Thyroid gland (tissue), 4 donors: ENCODE data around the gene SIX5. TPM values are rescaled to one million over a fixed set of nuclear protein-coding genes. Genes with fewer than 3 reads are reported as not detected.

Experiments used
- DNase-seq, 2 donors: peaks; one replicate each; pipeline ENCODE4 v3.0.0-alpha.2; 2019
- H3K27ac ChIP-seq, 3 donors: fragments of 200-600 bp; sonication (generic); 1 replicate in 2 of 3; 2 replicates in 1 of 3; pipeline ENCODE4 v1.5.1; 2016 to 2019; ENCODE audit warnings: mild to moderate bottlenecking in 1 of 3, moderate library complexity in 1 of 3
- H3K27me3 ChIP-seq: fragments of 200-600 bp; sonication (generic); one replicate; pipeline ENCODE4 v1.5.1; 2019
- H3K36me3 ChIP-seq, 2 donors: fragments of 200-600 bp; sonication (generic); one replicate each; pipeline ENCODE4 v1.5.1; 2016 to 2019
- H3K4me1 ChIP-seq, 2 donors: fragments of 200-600 bp; sonication (generic); one replicate each; pipeline ENCODE4 v1.5.1; 2017 to 2019
- H3K4me3 ChIP-seq, 3 donors: fragments of 200-600 bp; sonication (generic); replicated peaks in 1 of 3; 1 replicate in 2 of 3; 2 replicates in 1 of 3; pipeline ENCODE4 v1.5.1; 2016; ENCODE audit warnings: mild to moderate bottlenecking in 1 of 3
- H3K9me3 ChIP-seq: fragments of 200-600 bp; sonication (generic); one replicate; pipeline ENCODE4 v1.5.1; 2017
- CTCF ChIP-seq, 6 experiments: fragments of 200-600 bp in 3 of 6; fragments of 450-650 bp in 3 of 6; sonication (generic) in 3 of 6; IDR thresholded peaks; one replicate each; pipeline ENCODE4 v1.5.1; 2016 to 2019; ENCODE audit warnings: antibody characterized with exemption in 6 of 6, mild to moderate bottlenecking in 2 of 6, inconsistent platforms in 1 of 6, moderate library complexity in 1 of 6
- POLR2A ChIP-seq, 2 donors: fragments of 450-650 bp; IDR thresholded peaks; one replicate each; pipeline ENCODE4 v1.6.1; 2017; ENCODE audit warnings: antibody characterized with exemption in 2 of 2, mild to moderate bottlenecking in 2 of 2, moderate library complexity in 1 of 2
- WGBS, 2 donors: methylation state at CpG; one replicate each; pipeline ENCODE4 v1.1.5; 2017; 5-methylcytosine and 5-hydroxymethylcytosine counted together
- intact Hi-C: fragments of 100-400 bp; cut with DNase I; formaldehyde crosslinking; loops from one replicate; pipeline ENCODE4 v1.15.1; 2023
- total RNA-seq, 4 donors: library from RNA; depleted of rRNA; stranded (reverse); fragments of >200 nt; gene quantifications; one replicate each; pipeline ENCODE4 v1.2.3, GENCODE V29; 2016

The SIX5 gene
- total RNA-seq, 4 donors from 2014 or later, result 18.3 to 33.0 (median 23.3) TPM

- Histone ChIP-seq H3K36me3 (peaks cover 6 to 10% of the 10 kb centered on the region in 2 donors), H3K4me3 (no peak overlapping the region), H3K4me1 (peaks cover 18 to 26% of the 10 kb centered on the region in 2 donors), H3K27ac (no peak overlapping the region), H3K27me3 (no peaks in the 10 kb centered on the region), H3K9me3 (no peaks in the 10 kb centered on the region)
- TF ChIP-seq CTCF (IDR thresholded peaks at IDR 0.05), result no peak
- no peak for TF ChIP-seq POLR2A (IDR thresholded peaks at IDR 0.05)
- intact Hi-C loops, result no loop called here
- 54 to 61% methylated on average over 6 of the region's 6 CpGs for whole genome bisulfite sequencing, 2 donors
- DNase-seq, result no peak
Measured at GRCh38 chr19:45793876-45794275, 24.8 kb upstream of the SIX5 start.

GRCh38 chr19:45793178-45793564 is 24.1 kb upstream of the SIX5 start:
- Histone ChIP-seq H3K9me3 (no peaks in the 10 kb centered on the region), H3K27ac (no peak overlapping the region), H3K4me3 (no peak overlapping the region), H3K4me1 (peaks cover 12 to 19% of the 10 kb centered on the region in 2 donors), H3K36me3 (peaks cover 6 to 15% of the 10 kb centered on the region in 2 donors), H3K27me3 (no peaks in the 10 kb centered on the region)
- 48 to 50% methylated on average over 3 of the region's 3 CpGs for WGBS, 2 donors
- intact Hi-C loops, result no loop called here
- TF ChIP-seq CTCF (IDR thresholded peaks at IDR 0.05), result no peak
- TF ChIP-seq POLR2A (IDR thresholded peaks at IDR 0.05), result no peak
- no peak for DNase-seq

- intact Hi-C loops, result no loop called here
- DNase-seq, result peak; percentile 100
- Histone ChIP-seq H3K36me3 (peaks cover 6 to 15% of the 10 kb centered on the region in 2 donors), H3K4me3 (peak within 1 kb of the TSS; percentile 27 to 52 (median 51)), H3K27ac (peak within 1 kb of the TSS in 2 of 3 donors; percentile 39 to 56), H3K9me3 (no peaks in the 10 kb centered on the region), H3K4me1 (peaks cover 9 to 18% of the 10 kb centered on the region in 2 donors), H3K27me3 (no peaks in the 10 kb centered on the region)
- 0 to 1% methylated on average over 30 to 43 of the region's 86 CpGs for WGBS, 2 donors
- no peak for TF ChIP-seq CTCF (IDR thresholded peaks at IDR 0.05)
- peak; percentile 42 to 83 for TF ChIP-seq POLR2A (IDR thresholded peaks at IDR 0.05)
Measured at GRCh38 chr19:45792470-45793177, 23.6 kb upstream of the SIX5 start, which contains the start of gene DMWD. Gene DMWD, minus strand, starts transcription at chr19:45792845. Its CDS starts 89 bp downstream, at chr19:45792756.

- H3K27me3 ChIP-seq, result no peaks in the 10 kb centered on the region
- H3K4me1 ChIP-seq, result peaks cover 9 to 18% of the 10 kb centered on the region in 2 donors
- H3K36me3 ChIP-seq, result peaks cover 8 to 18% of the 10 kb centered on the region in 2 donors
- WGBS, 2 donors, result 6 to 18% methylated on average over 11 to 30 of the region's 31 CpGs
- no peak for TF ChIP-seq CTCF (IDR thresholded peaks at IDR 0.05)
- TF ChIP-seq POLR2A (IDR thresholded peaks at IDR 0.05), result no peak
- H3K4me3 ChIP-seq, result peak overlapping the region; percentile 27 to 52 (median 51)
- H3K9me3 ChIP-seq, result no peaks in the 10 kb centered on the region
- no peak for DNase-seq
- H3K27ac ChIP-seq, result peak overlapping the region in 2 of 3 donors; percentile 39 to 56
- intact Hi-C loops, result no loop called here
Measured at GRCh38 chr19:45791744-45792469, 22.9 kb upstream of the SIX5 start.

- peaks cover 9 to 18% of the 10 kb centered on the region in 2 donors for H3K4me1 ChIP-seq
- WGBS, 2 donors, result 85 to 92% methylated on average over 8 of the region's 8 CpGs
- intact Hi-C loops, result no loop called here
- no peaks in the 10 kb centered on the region for H3K27me3 ChIP-seq
- H3K27ac ChIP-seq, result no peak overlapping the region
- no peak for DNase-seq
- peaks cover 18 to 27% of the 10 kb centered on the region in 2 donors for H3K36me3 ChIP-seq
- TF ChIP-seq POLR2A (IDR thresholded peaks at IDR 0.05) (no peak), CTCF (IDR thresholded peaks at IDR 0.05) (no peak)
- no peaks in the 10 kb centered on the region for H3K9me3 ChIP-seq
- no peak overlapping the region for H3K4me3 ChIP-seq
Measured at GRCh38 chr19:45790942-45791341, 21.9 kb upstream of the SIX5 start.
